GM03348 (cell line): ENCODE measurements around the gene PGM5.

Source experiments
- DNase-seq: peaks from one replicate; pipeline ENCODE4 v3.0.0; 2012; ENCODE audit warnings: low spot score

The PGM5 gene

GRCh38 chr9:68497629-68498028 lies 141.2 kb downstream of the PGM5 start:
- no peak for DNase-seq

GRCh38 chr9:68498816-68499215 lies 142.4 kb downstream of the PGM5 start:
- no peak for DNase-seq

GRCh38 chr9:68500457-68501381 lies 144.3 kb downstream of the PGM5 start:
- peak; percentile 13 for DNase-seq

- DNase-seq = no peak
Observed at GRCh38 chr9:68502279-68502678, 145.9 kb downstream of the PGM5 start.

GRCh38 chr9:68505681-68506409 lies 149.4 kb downstream of the PGM5 start:
- no peak for DNase-seq

GRCh38 chr9:68506551-68506950 lies 150.1 kb downstream of the PGM5 start:
- no peak for DNase-seq

- DNase-seq = peak; percentile 55
Observed at GRCh38 chr9:68507130-68507805, 150.9 kb downstream of the PGM5 start.

GRCh38 chr9:68507806-68508145 lies 151.4 kb downstream of the PGM5 start:
- no peak for DNase-seq

GRCh38 chr9:68508547-68508946 lies 152.1 kb downstream of the PGM5 start:
- DNase-seq = no peak

GRCh38 chr9:68509689-68510088 lies 153.3 kb downstream of the PGM5 start:
- DNase-seq = no peak

- no peak for DNase-seq
Observed at GRCh38 chr9:68513385-68513784, 157.0 kb downstream of the PGM5 start.

GRCh38 chr9:68513981-68514380 lies 157.6 kb downstream of the PGM5 start:
- DNase-seq = no peak

- DNase-seq = no peak
Observed at GRCh38 chr9:68515326-68516017, 159.1 kb downstream of the PGM5 start.

- DNase-seq = no peak
Observed at GRCh38 chr9:68522131-68522530, 165.7 kb downstream of the PGM5 start.

GRCh38 chr9:68522954-68523353 lies 166.5 kb downstream of the PGM5 start:
- no peak for DNase-seq

GRCh38 chr9:68523367-68523936 lies 167.0 kb downstream of the PGM5 start:
- no peak for DNase-seq

GRCh38 chr9:68530618-68531017 lies 174.2 kb downstream of the PGM5 start:
- DNase-seq = no peak

- no peak for DNase-seq
Observed at GRCh38 chr9:68532131-68532530, 175.7 kb downstream of the PGM5 start.

GRCh38 chr9:68533678-68534077 lies 177.3 kb downstream of the PGM5 start:
- no peak for DNase-seq

GRCh38 chr9:68536876-68537615 lies 180.6 kb downstream of the PGM5 start:
- no peak for DNase-seq

GRCh38 chr9:68537616-68537880 lies 181.1 kb downstream of the PGM5 start:
- DNase-seq = no peak
